SK-N-SH treated with all-trans-retinoic acid at 6 μM for 48 hours (cell line): Measurements from ENCODE around the gene NBEA.

Source experiments
- ATAC-seq: fragments of 200-7000 bp; cut with Tn5 transposase; 3 replicates; pipeline ENCODE4 v1.9.1; 2020; ENCODE audit warnings: mild to moderate bottlenecking, moderate library complexity
- ARNTL ChIP-seq: fragments of 450-650 bp; formaldehyde crosslinking; IDR thresholded peaks from 2 replicates; pipeline ENCODE4 v1.5.0; 2020; ENCODE audit warnings: low read depth, mild to moderate bottlenecking, moderate library complexity, borderline replicate concordance
- BACH2 ChIP-seq: fragments of 250-450 bp; sonication (Bioruptor Pico); IDR thresholded peaks from 2 replicates; pipeline ENCODE4 v1.9.0; 2021; ENCODE audit warnings: mild to moderate bottlenecking, borderline replicate concordance
- CREB5 ChIP-seq: fragments of 250-450 bp; sonication (Bioruptor Pico); IDR thresholded peaks from 2 replicates; pipeline ENCODE4 v1.5.1; 2020; ENCODE audit warnings: low read depth, mild to moderate bottlenecking, moderate library complexity
- CSDC2 ChIP-seq: fragments of 250-450 bp; sonication (Bioruptor Pico); IDR thresholded peaks from 2 replicates; pipeline ENCODE4 v1.5.0; 2020; ENCODE audit warnings: mild to moderate bottlenecking, moderate library complexity
- ESRRG ChIP-seq: fragments of 250-450 bp; sonication (Bioruptor Pico); IDR thresholded peaks from 2 replicates; pipeline ENCODE4 v1.6.1; 2021; ENCODE audit warnings: mild to moderate bottlenecking
- ISL1 ChIP-seq: fragments of 250-450 bp; sonication (Bioruptor Pico); IDR thresholded peaks from 2 replicates; pipeline ENCODE4 v2.1.2; 2022; ENCODE audit warnings: mild to moderate bottlenecking, moderate library complexity
- OSR1 ChIP-seq: fragments of 250-450 bp; sonication (Bioruptor Pico); IDR thresholded peaks from 2 replicates; pipeline ENCODE4 v1.8.0; 2022; ENCODE audit warnings: moderate library complexity, mild to moderate bottlenecking, inconsistent platforms
- PATZ1 ChIP-seq: fragments of 250-450 bp; sonication (Bioruptor Pico); IDR thresholded peaks from 2 replicates; pipeline ENCODE4 v1.8.0; 2020; ENCODE audit warnings: mild to moderate bottlenecking, moderate library complexity, borderline replicate concordance
- POU6F1 ChIP-seq: fragments of 250-450 bp; sonication (Bioruptor Pico); IDR thresholded peaks from 2 replicates; pipeline ENCODE4 v1.8.0; 2021; ENCODE audit warnings: low read depth, mild to moderate bottlenecking, moderate library complexity, borderline replicate concordance
- PPARA ChIP-seq: fragments of 250-450 bp; sonication (Bioruptor Pico); IDR thresholded peaks from 2 replicates; pipeline ENCODE4 v1.5.0; 2020; ENCODE audit warnings: mild to moderate bottlenecking, borderline replicate concordance
- SNAI2 ChIP-seq: fragments of 250-450 bp; sonication (Bioruptor Pico); IDR thresholded peaks from 2 replicates; pipeline ENCODE4 v1.5.0; 2020; ENCODE audit warnings: mild to moderate bottlenecking, moderate library complexity
- TCF4 ChIP-seq: fragments of 250-450 bp; sonication (Bioruptor Pico); IDR thresholded peaks from 2 replicates; pipeline ENCODE4 v1.8.0; 2021; ENCODE audit warnings: mild to moderate bottlenecking, moderate library complexity, borderline replicate concordance
- TOX ChIP-seq: fragments of 250-450 bp; sonication (Bioruptor Pico); IDR thresholded peaks from 2 replicates; pipeline ENCODE4 v1.8.0; 2021; ENCODE audit warnings: mild to moderate bottlenecking, moderate library complexity, borderline replicate concordance
- ZFP3 ChIP-seq: fragments of 250-450 bp; sonication (Bioruptor Pico); IDR thresholded peaks from 2 replicates; pipeline ENCODE4 v1.5.0; 2020; ENCODE audit warnings: mild to moderate bottlenecking, moderate library complexity
- ZFP30 ChIP-seq: fragments of 450-650 bp; formaldehyde crosslinking; IDR thresholded peaks from 2 replicates; pipeline ENCODE4 v1.5.0; 2022; ENCODE audit warnings: mild to moderate bottlenecking, moderate library complexity
- ZNF70 ChIP-seq: fragments of 450-650 bp; formaldehyde crosslinking; IDR thresholded peaks from 2 replicates; pipeline ENCODE4 v1.5.0; 2020; ENCODE audit warnings: mild to moderate bottlenecking, moderate library complexity
- ZNF8 ChIP-seq: fragments of 450-650 bp; formaldehyde crosslinking; IDR thresholded peaks from 2 replicates; pipeline ENCODE4 v1.5.0; 2020; ENCODE audit warnings: mild to moderate bottlenecking, moderate library complexity
- TF ChIP-seq, protein P1 (sequence below): fragments of 250-450 bp; sonication (Bioruptor Pico); IDR thresholded peaks from 2 replicates; pipeline ENCODE4 v1.5.0; 2020; ENCODE audit warnings: mild to moderate bottlenecking, moderate library complexity
- TF ChIP-seq, protein P2 (sequence below): fragments of 250-450 bp; sonication (Bioruptor Pico); IDR thresholded peaks from 2 replicates; pipeline ENCODE4 v1.5.1; 2021; ENCODE audit warnings: mild to moderate bottlenecking, moderate library complexity

The NBEA gene

DNA sequence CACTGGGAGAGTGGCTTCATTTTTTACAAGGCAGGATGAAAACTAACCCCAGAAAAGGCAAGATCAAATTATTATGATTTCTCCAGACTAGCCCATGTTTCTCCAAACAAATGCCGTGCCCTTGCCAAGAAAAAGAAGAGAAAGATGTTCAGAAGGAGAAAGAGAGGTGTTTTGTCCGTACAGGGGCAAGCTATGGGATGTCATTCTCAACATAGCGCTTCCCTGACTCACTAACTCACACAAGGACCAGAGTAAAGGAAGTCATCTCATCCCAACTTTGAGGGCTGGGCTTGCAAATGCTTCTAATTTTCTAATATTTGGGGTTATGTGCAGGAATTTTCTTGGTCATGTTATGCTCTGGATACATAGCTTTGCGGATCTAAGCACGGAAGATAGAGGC is 758.6 kb downstream of the NBEA start (continued):
- TF ChIP-seq TOX = no peak
- no peak for TF ChIP-seq BACH2 (CRISPR knock-in tag)
- TF ChIP-seq ZNF70 (CRISPR knock-in tag) = no peak
- no peak for TF ChIP-seq ZFP3 (CRISPR knock-in tag)
- TF ChIP-seq SNAI2 = no peak
- no peak for TF ChIP-seq PPARA (CRISPR knock-in tag)
- TF ChIP-seq ISL1 (CRISPR knock-in tag) = no peak
- TF ChIP-seq TCF4 (CRISPR knock-in tag) = no peak
- TF ChIP-seq ZNF8 (CRISPR knock-in tag) = no peak
- TF ChIP-seq OSR1 (CRISPR knock-in tag) = no peak

GRCh38 chr13:35702316-35702715 is 760.2 kb downstream of the NBEA start:
- no peak for ATAC-seq
- TF ChIP-seq, protein P1, sequence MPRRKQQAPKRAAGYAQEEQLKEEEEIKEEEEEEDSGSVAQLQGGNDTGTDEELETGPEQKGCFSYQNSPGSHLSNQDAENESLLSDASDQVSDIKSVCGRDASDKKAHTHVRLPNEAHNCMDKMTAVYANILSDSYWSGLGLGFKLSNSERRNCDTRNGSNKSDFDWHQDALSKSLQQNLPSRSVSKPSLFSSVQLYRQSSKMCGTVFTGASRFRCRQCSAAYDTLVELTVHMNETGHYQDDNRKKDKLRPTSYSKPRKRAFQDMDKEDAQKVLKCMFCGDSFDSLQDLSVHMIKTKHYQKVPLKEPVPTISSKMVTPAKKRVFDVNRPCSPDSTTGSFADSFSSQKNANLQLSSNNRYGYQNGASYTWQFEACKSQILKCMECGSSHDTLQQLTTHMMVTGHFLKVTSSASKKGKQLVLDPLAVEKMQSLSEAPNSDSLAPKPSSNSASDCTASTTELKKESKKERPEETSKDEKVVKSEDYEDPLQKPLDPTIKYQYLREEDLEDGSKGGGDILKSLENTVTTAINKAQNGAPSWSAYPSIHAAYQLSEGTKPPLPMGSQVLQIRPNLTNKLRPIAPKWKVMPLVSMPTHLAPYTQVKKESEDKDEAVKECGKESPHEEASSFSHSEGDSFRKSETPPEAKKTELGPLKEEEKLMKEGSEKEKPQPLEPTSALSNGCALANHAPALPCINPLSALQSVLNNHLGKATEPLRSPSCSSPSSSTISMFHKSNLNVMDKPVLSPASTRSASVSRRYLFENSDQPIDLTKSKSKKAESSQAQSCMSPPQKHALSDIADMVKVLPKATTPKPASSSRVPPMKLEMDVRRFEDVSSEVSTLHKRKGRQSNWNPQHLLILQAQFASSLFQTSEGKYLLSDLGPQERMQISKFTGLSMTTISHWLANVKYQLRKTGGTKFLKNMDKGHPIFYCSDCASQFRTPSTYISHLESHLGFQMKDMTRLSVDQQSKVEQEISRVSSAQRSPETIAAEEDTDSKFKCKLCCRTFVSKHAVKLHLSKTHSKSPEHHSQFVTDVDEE (CRISPR knock-in tag) = no peak
- TF ChIP-seq OSR1 (CRISPR knock-in tag) (no peak), ESRRG (CRISPR knock-in tag) (no peak), ZFP3 (CRISPR knock-in tag) (no peak), ZNF8 (CRISPR knock-in tag) (no peak), CREB5 (CRISPR knock-in tag) (no peak)
- TF ChIP-seq, protein P2, sequence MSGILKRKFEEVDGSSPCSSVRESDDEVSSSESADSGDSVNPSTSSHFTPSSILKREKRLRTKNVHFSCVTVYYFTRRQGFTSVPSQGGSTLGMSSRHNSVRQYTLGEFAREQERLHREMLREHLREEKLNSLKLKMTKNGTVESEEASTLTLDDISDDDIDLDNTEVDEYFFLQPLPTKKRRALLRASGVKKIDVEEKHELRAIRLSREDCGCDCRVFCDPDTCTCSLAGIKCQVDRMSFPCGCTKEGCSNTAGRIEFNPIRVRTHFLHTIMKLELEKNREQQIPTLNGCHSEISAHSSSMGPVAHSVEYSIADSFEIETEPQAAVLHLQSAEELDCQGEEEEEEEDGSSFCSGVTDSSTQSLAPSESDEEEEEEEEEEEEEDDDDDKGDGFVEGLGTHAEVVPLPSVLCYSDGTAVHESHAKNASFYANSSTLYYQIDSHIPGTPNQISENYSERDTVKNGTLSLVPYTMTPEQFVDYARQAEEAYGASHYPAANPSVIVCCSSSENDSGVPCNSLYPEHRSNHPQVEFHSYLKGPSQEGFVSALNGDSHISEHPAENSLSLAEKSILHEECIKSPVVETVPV (CRISPR knock-in tag) = no peak

DNA sequence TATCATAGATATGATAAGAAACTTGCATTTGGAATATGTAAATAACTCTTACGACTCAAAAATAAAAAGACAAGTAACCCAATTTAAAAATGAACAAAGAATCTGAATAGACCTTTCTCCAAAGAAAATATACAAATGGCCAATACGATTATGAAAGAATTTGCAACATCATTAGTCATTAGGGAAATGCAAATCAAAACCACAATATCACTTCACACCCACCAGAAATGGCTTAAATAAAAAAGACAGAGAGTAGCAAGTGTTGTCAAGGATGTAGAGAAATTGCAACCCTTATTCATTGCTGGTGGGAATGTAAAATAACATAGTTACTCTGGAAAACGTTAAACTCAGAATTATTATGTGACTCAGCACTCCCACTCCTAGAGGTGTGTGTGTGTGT is 761.0 kb downstream of the NBEA start:
- no peak for ATAC-seq

GRCh38 chr13:35704331-35704730 is 762.3 kb downstream of the NBEA start:
- ATAC-seq = no peak
- TF ChIP-seq TCF4 (CRISPR knock-in tag) (no peak), PPARA (CRISPR knock-in tag) (no peak), ESRRG (CRISPR knock-in tag) (no peak), ZFP3 (CRISPR knock-in tag) (no peak), POU6F1 (CRISPR knock-in tag) (no peak), SNAI2 (no peak), OSR1 (CRISPR knock-in tag) (no peak), ZNF8 (CRISPR knock-in tag) (no peak), ARNTL (CRISPR knock-in tag) (no peak), TOX (no peak), PATZ1 (CRISPR knock-in tag) (no peak), CREB5 (CRISPR knock-in tag) (no peak), CSDC2 (CRISPR knock-in tag) (no peak)
- TF ChIP-seq, protein P2 (CRISPR knock-in tag) = no peak
- TF ChIP-seq, protein P1 (CRISPR knock-in tag) = no peak

More for the DNA sequence above, 761.0 kb downstream of the NBEA start:
- TF ChIP-seq ZFP30 (CRISPR knock-in tag) = no peak
- TF ChIP-seq, all 23 proteins: peak for 0
